Smooth muscle cell (in vitro differentiated cells): Measurements from ENCODE around the gene BACE1. TPM values are rescaled to one million over a fixed set of nuclear protein-coding genes. Genes with fewer than 3 reads are reported as not detected.

Source experiments
- DNase-seq: peaks from one replicate; lab custom pipeline; 2025; ENCODE audit not compliant: unreplicated experiment; lab: John Stamatoyannopoulos, UW
- H2AFZ ChIP-seq: fragments of 200-600 bp; sonication (generic); 2 replicates; pipeline ENCODE4 v1.6.0; 2016; ENCODE audit warnings: antibody characterized with exemption, low read depth, mild to moderate bottlenecking
- H3F3A ChIP-seq: fragments of 200-600 bp; sonication (generic); 2 replicates; pipeline ENCODE4 v1.6.0; 2017; ENCODE audit warnings: antibody characterized with exemption, low read depth
- H3K27ac ChIP-seq: fragments of 200-600 bp; sonication (generic); 2 replicates; pipeline ENCODE4 v1.5.1; 2016; ENCODE audit warnings: low read depth, mild to moderate bottlenecking
- H3K27me3 ChIP-seq: fragments of 200-600 bp; sonication (generic); 2 replicates; pipeline ENCODE4 v1.6.1; 2016; ENCODE audit warnings: low read depth, mild to moderate bottlenecking
- H3K36me3 ChIP-seq: fragments of 200-600 bp; sonication (generic); 2 replicates; pipeline ENCODE4 v1.5.1; 2016; ENCODE audit warnings: low read depth
- H3K4me1 ChIP-seq: fragments of 200-600 bp; sonication (generic); 2 replicates; pipeline ENCODE4 v1.5.1; 2016; ENCODE audit warnings: low read depth
- H3K4me2 ChIP-seq: fragments of 200-600 bp; sonication (generic); 2 replicates; pipeline ENCODE4 v1.6.0; 2016; ENCODE audit warnings: mild to moderate bottlenecking
- H3K4me3 ChIP-seq: fragments of 200-600 bp; sonication (generic); 2 replicates; pipeline ENCODE4 v1.5.1; 2016; ENCODE audit warnings: mild to moderate bottlenecking
- H3K79me2 ChIP-seq: fragments of 200-600 bp; sonication (generic); 2 replicates; pipeline ENCODE4 v1.6.0; 2016; ENCODE audit warnings: low read depth, mild to moderate bottlenecking
- H3K9ac ChIP-seq: fragments of 200-600 bp; sonication (generic); 2 replicates; pipeline ENCODE4 v1.6.0; 2016; ENCODE audit warnings: low read depth
- H3K9me3 ChIP-seq: fragments of 200-600 bp; sonication (generic); replicated peaks from 2 replicates; pipeline ENCODE4 v1.5.1; 2016; ENCODE audit warnings: low read depth
- H4K20me1 ChIP-seq: fragments of 200-600 bp; sonication (generic); 2 replicates; pipeline ENCODE4 v1.6.0; 2016; ENCODE audit warnings: low read depth
- CTCF ChIP-seq: fragments of 200-600 bp; sonication (generic); IDR thresholded peaks from 2 replicates; pipeline ENCODE4 v1.5.1; 2017; ENCODE audit warnings: borderline replicate concordance, mild to moderate bottlenecking, antibody characterized with exemption; ENCODE audit not compliant: insufficient read depth, poor library complexity, severe bottlenecking
- WGBS: methylation state at CpG from one replicate; pipeline ENCODE4 v1.1.7; 2016; ENCODE audit warnings: low lambda C conversion rate; 5-methylcytosine and 5-hydroxymethylcytosine counted together
- polyA plus RNA-seq: library from polyadenylated mRNA; unstranded; fragments of >200 nt; fragmentation: Nextera tagmentation; extraction: Ambion mirVana; gene quantifications from 2 replicates; pipeline ENCODE4 v1.2.1, GENCODE V29; 2016
- total RNA-seq: library from RNA; depleted of rRNA; stranded (reverse); fragments of >200 nt; gene quantifications from 2 replicates; pipeline ENCODE4 v1.2.3, GENCODE V29; 2014

BACE1 gene
- total and polyA plus RNA-seq, 2 experiments from 2014 or later = 17.5 to 32.4 TPM

GRCh38 chr11:117295438-117296137 is 20.5 kb downstream of the BACE1 start:
- TF ChIP-seq CTCF = no peak
- Histone ChIP-seq H3K9me3 (no peaks in the 10 kb centered on the region), H3K79me2 (no peaks in the 10 kb centered on the region), H3K4me2 (no peak overlapping the region), H2AFZ (no peak overlapping the region), H3F3A (no peaks in the 10 kb centered on the region), H3K27me3 (no peaks in the 10 kb centered on the region), H3K4me1 (peaks cover 16% of the 10 kb centered on the region), H3K4me3 (no peak overlapping the region), H3K9ac (no peak overlapping the region), H3K27ac (no peak overlapping the region), H4K20me1 (peaks cover 11% of the 10 kb centered on the region), H3K36me3 (no peaks in the 10 kb centered on the region)
- no peak for DNase-seq
- WGBS = 88% methylated on average over 9 of the region's 9 CpGs

- Histone ChIP-seq H3K9ac (no peak overlapping the region), H3F3A (no peaks in the 10 kb centered on the region), H3K4me1 (no peaks in the 10 kb centered on the region), H3K4me2 (no peak overlapping the region), H3K27me3 (no peaks in the 10 kb centered on the region), H3K4me3 (no peak overlapping the region), H3K9me3 (no peaks in the 10 kb centered on the region), H3K36me3 (peaks cover 8% of the 10 kb centered on the region), H3K27ac (no peak overlapping the region), H4K20me1 (no peaks in the 10 kb centered on the region), H3K79me2 (no peaks in the 10 kb centered on the region), H2AFZ (no peak overlapping the region)
- no peak for DNase-seq
- 86% methylated on average over 2 of the region's 2 CpGs for WGBS
- no peak for TF ChIP-seq CTCF
Measured at GRCh38 chr11:117292616-117293015, 23.4 kb downstream of the BACE1 start.

DNA sequence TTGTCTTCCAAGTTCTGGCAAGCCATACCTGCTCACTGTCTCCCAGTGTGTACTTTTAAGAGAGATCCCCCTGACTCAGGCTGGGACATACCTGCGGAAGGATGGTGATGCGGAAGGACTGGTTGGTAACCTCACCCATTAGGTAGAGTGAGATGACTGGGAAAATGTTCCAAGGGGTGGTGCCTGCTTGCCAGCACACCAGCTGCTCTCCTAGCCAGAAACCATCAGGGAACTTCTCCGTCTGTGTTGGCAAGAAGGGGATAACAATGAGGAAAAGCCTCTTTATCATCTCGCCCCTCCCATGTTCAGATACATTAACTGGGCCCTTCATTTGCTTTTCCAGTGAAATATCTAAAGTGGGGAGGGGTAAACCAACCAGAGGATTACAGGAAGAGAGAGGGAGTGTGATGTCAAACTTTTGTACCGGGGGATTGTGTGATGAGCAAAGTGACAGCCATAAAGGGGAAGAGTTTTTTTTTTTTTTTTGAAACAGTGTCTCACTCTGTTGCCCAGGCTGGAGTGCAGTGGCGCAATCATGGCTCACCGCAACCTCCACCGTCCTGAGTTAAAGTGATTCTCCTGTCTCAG is 25.2 kb downstream of the BACE1 start, which contains the start of gene BACE1-AS:
Gene BACE1-AS (plus strand): TSS at position 538 of the 588 bp plus-strand sequence.
- WGBS = 97% methylated on average over 8 of the region's 8 CpGs
- DNase-seq = no peak
- Histone ChIP-seq H3K9me3 (no peaks in the 10 kb centered on the region), H3K27me3 (no peaks in the 10 kb centered on the region), H3K79me2 (no peaks in the 10 kb centered on the region), H3F3A (no peaks in the 10 kb centered on the region), H3K4me2 (no peak within 1 kb of the TSS), H3K36me3 (peaks cover 8% of the 10 kb centered on the region), H2AFZ (no peak within 1 kb of the TSS), H3K4me1 (no peaks in the 10 kb centered on the region), H4K20me1 (no peaks in the 10 kb centered on the region), H3K9ac (no peak within 1 kb of the TSS), H3K27ac (no peak within 1 kb of the TSS), H3K4me3 (no peak within 1 kb of the TSS)
- TF ChIP-seq CTCF = no peak

DNA sequence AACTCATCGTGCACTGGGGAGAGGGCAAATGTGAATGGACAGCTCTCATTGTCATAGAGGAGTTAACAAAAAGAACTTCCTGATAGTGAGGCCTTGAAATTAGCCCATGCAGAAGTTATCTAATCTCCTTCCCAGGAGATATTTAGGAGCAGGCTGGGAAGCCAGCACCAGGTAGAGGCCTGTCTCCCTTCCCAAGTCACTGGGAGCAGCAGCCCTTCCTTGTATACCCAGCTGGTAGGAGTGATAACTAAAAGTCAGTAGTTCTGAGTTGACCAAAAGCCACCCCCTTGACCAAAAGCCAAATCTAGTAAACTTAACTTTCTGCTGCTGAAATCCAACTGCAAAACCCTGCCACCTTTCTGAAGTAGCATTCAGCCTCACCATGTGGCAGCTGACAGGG is 26.3 kb downstream of the BACE1 start:
- Histone ChIP-seq H3K4me1 (no peaks in the 10 kb centered on the region), H3K27ac (no peak overlapping the region), H3F3A (no peaks in the 10 kb centered on the region), H4K20me1 (no peaks in the 10 kb centered on the region), H3K9me3 (no peaks in the 10 kb centered on the region), H3K79me2 (no peaks in the 10 kb centered on the region), H2AFZ (no peak overlapping the region), H3K27me3 (no peaks in the 10 kb centered on the region), H3K4me2 (no peak overlapping the region), H3K9ac (no peak overlapping the region), H3K36me3 (peaks cover 8% of the 10 kb centered on the region), H3K4me3 (no peak overlapping the region)
- WGBS = 95% methylated on average over 1 of the region's 1 CpG
- no peak for DNase-seq
- TF ChIP-seq CTCF = no peak
